ENCODE measurements around the gene ACCS. TPM values are rescaled to one million over a fixed set of nuclear protein-coding genes. Genes with fewer than 3 reads are reported as not detected.

ACCS gene
- polyA plus RNA-seq, 1 donor from 2014 or later, result not detected

GRCh38 chr11:44080951-44081350 lies 14.9 kb downstream of the ACCS start:
- H2AFZ ChIP-seq (ENCODE audit: low read depth, low read length), result no peak overlapping the region
- no peak overlapping the region for H3K27ac ChIP-seq (ENCODE audit: low read length)
- H3K9me3 ChIP-seq (ENCODE audit: low read length), result no peaks in the 10 kb centered on the region
- H3K9ac ChIP-seq (ENCODE audit: low read length), result no peak overlapping the region
- no peaks in the 10 kb centered on the region for H3K27me3 ChIP-seq (ENCODE audit: insufficient read depth, low read depth, low read length)
- no peaks in the 10 kb centered on the region for H3F3A ChIP-seq (ENCODE audit: insufficient read depth, low read length, poor library complexity, severe bottlenecking)
- no peak overlapping the region for H3K4me2 ChIP-seq (ENCODE audit: low read length)
- H4K20me1 ChIP-seq (ENCODE audit: insufficient read depth), result no peaks in the 10 kb centered on the region
- no peak for TF ChIP-seq EP300 (conservative IDR thresholded peaks at IDR 0.05; ENCODE audit: poor library complexity, severe bottlenecking)
- no peak for TF ChIP-seq EZH2 (IDR thresholded peaks at IDR 0.05; ENCODE audit: borderline replicate concordance, insufficient read depth, low read length, poor library complexity, severe bottlenecking)
- no peak for TF ChIP-seq POLR2AphosphoS5 (IDR thresholded peaks at IDR 0.05)
- no peak for TF ChIP-seq TAF1 (IDR thresholded peaks at IDR 0.05; ENCODE audit: low read depth)
- no peak for TF ChIP-seq REST (IDR thresholded peaks at IDR 0.05; ENCODE audit: borderline replicate concordance)
- TF ChIP-seq MXI1 (conservative IDR thresholded peaks at IDR 0.05; ENCODE audit: poor library complexity, severe bottlenecking), result no peak
- TF ChIP-seq RAD21 (conservative IDR thresholded peaks at IDR 0.05), result no peak
- TF ChIP-seq SMC3 (conservative IDR thresholded peaks at IDR 0.05; ENCODE audit: poor library complexity), result no peak
- TF ChIP-seq CTCF (IDR thresholded peaks at IDR 0.05; ENCODE audit: poor library complexity, severe bottlenecking), result no peak
- H3K9me2 ChIP-seq (ENCODE audit: insufficient read depth, low read length), result no peaks in the 10 kb centered on the region
- H3K36me3 ChIP-seq (ENCODE audit: insufficient read depth, low read length), result no peaks in the 10 kb centered on the region
- H3K4me3 ChIP-seq (ENCODE audit: low read length), result no peak overlapping the region
- H3K79me2 ChIP-seq (replicated peaks; ENCODE audit: insufficient read depth, low read length), result no peaks in the 10 kb centered on the region

GRCh38 chr11:44082645-44083044 lies 16.6 kb downstream of the ACCS start:
- no peaks in the 10 kb centered on the region for H3K9me2 ChIP-seq (ENCODE audit: insufficient read depth, low read length)
- no peak overlapping the region for H3K9ac ChIP-seq (ENCODE audit: low read length)
- no peaks in the 10 kb centered on the region for H3K79me2 ChIP-seq (replicated peaks; ENCODE audit: insufficient read depth, low read length)
- H3K27ac ChIP-seq (ENCODE audit: low read length), result no peak overlapping the region
- no peak overlapping the region for H3K4me2 ChIP-seq (ENCODE audit: low read length)
- no peaks in the 10 kb centered on the region for H3K9me3 ChIP-seq (ENCODE audit: low read length)
- no peak overlapping the region for H2AFZ ChIP-seq (ENCODE audit: low read depth, low read length)
- H3K4me3 ChIP-seq (ENCODE audit: low read length), result no peak overlapping the region
- H3F3A ChIP-seq (ENCODE audit: insufficient read depth, low read length, poor library complexity, severe bottlenecking), result no peaks in the 10 kb centered on the region
- no peak for TF ChIP-seq RAD21 (conservative IDR thresholded peaks at IDR 0.05)
- TF ChIP-seq EP300 (conservative IDR thresholded peaks at IDR 0.05; ENCODE audit: poor library complexity, severe bottlenecking), result no peak
- TF ChIP-seq CTCF (IDR thresholded peaks at IDR 0.05; ENCODE audit: poor library complexity, severe bottlenecking), result no peak
- TF ChIP-seq REST (IDR thresholded peaks at IDR 0.05; ENCODE audit: borderline replicate concordance), result no peak
- no peak for TF ChIP-seq TAF1 (IDR thresholded peaks at IDR 0.05; ENCODE audit: low read depth)
- no peak for TF ChIP-seq MXI1 (conservative IDR thresholded peaks at IDR 0.05; ENCODE audit: poor library complexity, severe bottlenecking)
- no peak for TF ChIP-seq EZH2 (IDR thresholded peaks at IDR 0.05; ENCODE audit: borderline replicate concordance, insufficient read depth, low read length, poor library complexity, severe bottlenecking)
- TF ChIP-seq POLR2AphosphoS5 (IDR thresholded peaks at IDR 0.05), result no peak
- TF ChIP-seq SMC3 (conservative IDR thresholded peaks at IDR 0.05; ENCODE audit: poor library complexity), result no peak
- H3K36me3 ChIP-seq (ENCODE audit: insufficient read depth, low read length), result no peaks in the 10 kb centered on the region
- H3K27me3 ChIP-seq (ENCODE audit: insufficient read depth, low read depth, low read length), result no peaks in the 10 kb centered on the region
- H4K20me1 ChIP-seq (ENCODE audit: insufficient read depth), result no peaks in the 10 kb centered on the region

Data from neural cell (in vitro differentiated cells).